Middle frontal gyrus (tissue), 1 donor: Measurements from ENCODE around the gene RLBP1.
"Not testable (repeated sequence)": the region's sequence is repeated elsewhere in the genome, so short reads cannot be mapped to it uniquely, and the experiment has no call there.

Experiments
- DNase-seq: peaks from one replicate; pipeline ENCODE4 v3.0.0-alpha.2; 2015; ENCODE audit warnings: low spot score; ENCODE audit errors: extremely low spot score

RLBP1 gene

DNA sequence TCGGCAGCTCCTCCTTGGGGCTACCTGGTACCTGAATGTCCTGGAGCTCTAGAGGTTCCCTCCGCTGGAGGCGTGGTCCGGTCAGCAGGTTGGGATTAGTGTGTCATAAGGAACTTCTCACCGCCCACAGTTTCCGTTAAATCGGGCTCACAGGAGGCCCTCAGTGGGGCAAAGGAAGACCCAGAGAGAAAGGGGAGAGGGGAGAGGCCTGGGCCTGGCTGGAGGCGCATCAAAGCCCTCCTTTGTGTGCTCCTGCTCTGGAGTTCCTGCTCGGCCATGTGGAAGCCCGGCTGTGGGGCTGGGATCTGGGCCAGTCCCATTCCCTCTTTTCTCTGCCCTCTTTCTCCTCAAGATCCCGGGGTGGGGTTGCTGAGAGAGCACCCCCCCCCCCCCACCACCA lies at the start of gene RLBP1:
RLBP1 (minus strand) TSS at position 37 of the 400 bp plus-strand sequence. CDS start 2,604 bp downstream, outside the sequence.
- no peak for DNase-seq

DNA sequence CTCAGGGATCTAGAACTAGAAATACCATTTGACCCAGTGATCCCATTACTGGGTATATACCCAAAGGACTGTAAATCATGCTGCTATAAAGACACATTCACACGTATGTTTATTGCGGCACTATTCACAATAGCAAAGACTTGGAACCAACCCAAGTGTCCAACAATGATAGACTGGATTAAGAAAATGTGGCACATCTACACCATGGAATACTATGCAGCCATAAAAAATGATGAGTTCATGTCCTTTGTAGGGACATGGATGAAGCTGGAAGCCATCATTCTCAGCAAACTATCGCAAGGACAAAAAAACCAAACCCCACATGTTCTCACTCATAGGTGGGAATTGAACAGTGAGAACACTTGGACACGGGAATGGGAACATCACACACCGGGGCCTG lies 28.8 kb upstream of the RLBP1 start:
- DNase-seq, result not testable (repeated sequence)

DNA sequence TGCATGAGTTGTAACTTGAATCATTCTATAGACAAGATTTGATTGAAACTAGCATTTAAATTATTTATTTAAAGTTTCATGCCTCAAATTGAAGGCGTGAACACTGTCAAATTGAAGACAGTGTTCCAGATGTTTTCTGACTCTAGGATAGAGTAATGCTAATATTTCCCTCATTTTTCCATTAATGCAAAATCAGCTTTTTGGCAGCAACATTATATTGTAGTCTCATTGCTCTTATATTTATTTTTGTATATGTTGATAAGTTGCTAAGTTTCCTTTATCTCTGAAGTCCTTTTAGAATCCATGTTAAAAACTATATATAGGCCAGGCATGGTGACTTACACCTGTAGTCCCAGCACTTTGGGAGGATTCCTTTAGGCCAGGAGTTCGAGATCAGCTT lies 27.2 kb upstream of the RLBP1 start:
- no peak for DNase-seq

DNA sequence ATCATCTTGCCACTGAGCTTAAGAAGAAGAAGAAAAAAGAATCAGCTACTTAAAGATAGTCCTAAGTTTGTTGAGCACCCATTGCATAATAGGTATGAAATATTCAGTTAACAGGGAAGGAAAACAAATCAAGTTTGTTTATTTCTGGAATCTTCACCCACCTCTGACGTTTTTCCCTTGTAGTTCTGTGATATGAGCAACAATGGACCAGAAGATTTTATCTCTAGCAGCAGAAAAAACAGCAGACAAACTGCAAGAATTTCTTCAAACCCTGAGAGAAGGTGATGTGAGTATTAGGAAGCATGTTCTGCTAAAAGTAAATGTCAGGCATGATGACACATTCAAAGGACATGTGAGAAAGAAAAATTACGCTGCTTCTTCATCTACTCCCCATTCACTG lies 26.1 kb upstream of the RLBP1 start:
- no peak for DNase-seq

DNA sequence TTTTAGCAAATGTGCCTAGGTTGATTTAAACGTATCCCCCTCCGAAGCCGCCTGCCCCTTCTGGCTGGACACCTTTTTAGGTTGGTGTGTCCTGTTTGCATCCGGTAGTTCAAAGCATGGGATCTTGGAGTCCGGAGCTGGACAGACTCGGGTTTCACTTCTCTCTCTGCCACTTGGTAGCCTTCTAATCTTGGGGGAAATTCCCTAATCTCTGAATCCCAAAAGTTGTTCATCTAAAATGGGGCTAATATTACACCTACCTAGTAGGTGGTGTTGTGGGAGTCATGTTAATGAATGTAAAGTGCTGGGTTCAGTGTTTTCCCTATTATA lies 23.2 kb upstream of the RLBP1 start:
- DNase-seq, result no peak

DNA sequence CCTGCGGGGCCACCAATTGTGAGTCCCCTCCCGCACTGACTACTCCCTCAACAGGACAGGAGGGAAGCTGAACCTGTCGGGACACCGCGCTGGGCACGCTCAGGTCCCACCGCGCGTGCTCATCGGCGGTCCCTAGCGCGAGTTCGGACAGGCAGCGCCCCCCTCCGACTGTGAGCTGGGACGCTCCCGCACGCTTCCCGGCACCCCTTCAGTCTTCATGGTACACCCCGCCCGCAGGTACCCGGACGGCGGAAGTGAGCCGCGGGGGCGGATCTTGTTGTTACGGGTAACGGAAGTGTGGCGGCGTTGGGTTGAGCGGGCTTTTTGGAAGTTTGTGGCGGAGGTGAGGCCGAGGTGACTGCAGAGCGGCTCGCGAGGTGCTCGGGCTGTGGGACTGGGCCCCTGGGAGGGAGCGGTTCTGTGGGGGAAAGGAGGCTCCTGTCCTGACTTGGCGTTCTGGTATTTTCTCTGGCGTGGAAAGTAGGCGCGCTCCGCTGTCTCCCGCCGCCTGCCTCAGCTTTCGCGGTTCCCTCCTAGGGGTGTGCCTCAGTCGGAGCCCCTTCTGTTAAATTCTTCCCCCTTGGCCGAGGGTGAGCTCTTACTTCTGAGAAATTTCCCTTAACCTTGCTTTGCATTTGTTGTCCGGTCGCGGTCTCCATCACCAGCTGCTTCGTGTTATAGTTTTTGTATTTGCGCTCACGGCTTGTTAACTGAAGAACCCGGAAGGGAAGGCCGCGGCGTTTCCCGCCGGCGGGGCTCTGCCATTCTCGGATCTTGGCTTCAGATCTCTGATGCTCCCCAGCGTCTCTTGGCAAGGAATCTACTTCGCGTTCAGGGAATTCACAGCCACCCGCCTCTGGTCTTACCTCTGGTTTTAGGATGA lies 22.6 kb upstream of the RLBP1 start, which contains the start of gene FANCI:
FANCI (plus strand) TSS at position 289 of the 883 bp plus-strand sequence. CDS start 3,669 bp downstream, outside the sequence.
- DNase-seq, result peak; percentile 89

DNA sequence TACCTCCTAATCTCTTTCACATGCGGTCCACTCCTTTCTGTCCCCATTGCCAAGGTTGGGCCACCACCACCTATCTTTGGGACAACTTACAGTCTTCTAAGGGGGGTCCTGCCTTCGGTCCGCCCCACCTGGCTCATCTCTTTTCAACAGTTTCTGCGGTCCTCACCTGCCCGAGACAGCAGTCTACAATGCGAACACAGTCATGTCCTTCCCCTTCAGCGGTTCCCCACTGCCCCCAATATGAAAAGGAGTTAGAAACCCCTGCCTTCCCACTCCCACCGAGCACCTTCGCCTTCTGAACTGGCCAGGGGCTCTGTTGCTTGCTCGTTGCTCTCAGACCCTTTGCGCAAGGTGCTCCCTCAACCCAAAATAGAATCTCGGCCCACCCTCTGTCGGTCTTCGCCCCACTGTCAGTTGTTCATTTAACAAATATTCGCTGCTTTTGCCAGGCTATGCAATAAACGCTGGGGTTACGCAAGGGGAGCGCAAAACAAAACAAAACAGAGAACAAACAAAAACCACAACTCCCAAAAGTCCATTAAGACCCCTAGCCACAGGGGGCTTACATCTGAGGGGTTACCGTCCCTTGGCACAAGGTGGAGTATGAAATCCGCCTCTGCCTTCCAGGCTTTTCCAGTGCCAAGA lies 21.8 kb upstream of the RLBP1 start:
- no peak for DNase-seq

DNA sequence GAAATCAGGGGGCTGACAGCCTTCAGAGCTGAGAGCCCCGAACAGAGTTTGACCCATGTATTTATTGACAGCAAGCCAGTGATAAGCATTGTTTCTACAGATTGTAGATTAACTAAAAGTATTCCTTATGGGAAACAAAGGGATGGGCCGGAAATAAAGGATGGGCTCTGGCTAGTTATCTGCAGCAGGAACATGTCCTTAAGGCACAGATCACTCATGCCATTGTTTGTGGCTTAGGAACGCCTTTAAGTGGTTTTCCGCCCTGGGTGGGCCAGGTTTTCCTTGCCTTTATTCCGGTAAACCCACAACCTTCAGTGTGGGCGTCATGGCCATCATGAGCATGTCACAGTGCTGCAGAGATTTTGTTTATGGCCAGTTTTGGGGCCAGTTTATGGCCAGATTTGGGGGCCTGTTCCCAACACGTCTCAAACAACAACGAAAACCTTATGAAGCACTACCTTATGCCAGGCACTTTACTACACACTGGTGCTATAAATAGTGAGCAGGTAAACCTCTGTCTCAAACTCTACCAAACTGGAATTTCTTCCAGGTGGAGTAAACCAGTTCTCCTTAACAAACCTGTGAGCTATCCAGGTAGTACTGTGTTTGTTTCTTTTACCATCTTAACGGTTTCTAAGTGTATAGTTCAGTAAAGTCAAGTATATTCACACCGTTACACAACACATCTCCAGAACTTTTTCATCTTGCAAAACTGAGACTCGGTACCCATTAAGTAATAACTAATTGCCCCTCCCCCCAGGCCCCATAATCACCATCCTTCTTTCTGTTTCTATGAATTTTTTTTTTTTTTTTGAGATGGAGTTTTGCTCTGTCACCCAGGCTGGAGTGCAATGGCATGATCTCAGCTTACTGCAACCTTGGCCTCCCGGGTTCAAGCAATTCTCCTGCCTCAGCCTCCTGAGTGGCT lies 18.8 kb upstream of the RLBP1 start:
- not testable (repeated sequence) for DNase-seq

DNA sequence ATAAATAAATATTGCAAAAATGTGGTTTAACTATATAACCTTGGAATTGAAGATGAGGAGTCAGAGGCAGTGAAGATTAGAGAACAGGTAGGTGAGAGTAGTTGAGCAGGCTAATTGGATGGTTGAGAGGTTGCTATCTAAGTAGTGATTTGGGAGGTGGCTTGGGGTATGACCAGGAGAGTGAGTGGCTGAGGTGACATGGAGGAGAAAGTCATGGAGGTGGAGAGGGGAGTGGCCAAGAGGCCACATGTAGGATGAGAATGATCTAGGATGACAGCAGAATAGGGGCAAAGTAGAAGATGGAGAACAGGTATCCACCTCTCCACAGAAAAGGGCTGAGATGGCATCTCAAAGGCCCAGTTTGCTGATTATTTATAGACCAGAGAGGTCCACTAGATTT lies 10.5 kb upstream of the RLBP1 start:
- DNase-seq, result no peak

DNA sequence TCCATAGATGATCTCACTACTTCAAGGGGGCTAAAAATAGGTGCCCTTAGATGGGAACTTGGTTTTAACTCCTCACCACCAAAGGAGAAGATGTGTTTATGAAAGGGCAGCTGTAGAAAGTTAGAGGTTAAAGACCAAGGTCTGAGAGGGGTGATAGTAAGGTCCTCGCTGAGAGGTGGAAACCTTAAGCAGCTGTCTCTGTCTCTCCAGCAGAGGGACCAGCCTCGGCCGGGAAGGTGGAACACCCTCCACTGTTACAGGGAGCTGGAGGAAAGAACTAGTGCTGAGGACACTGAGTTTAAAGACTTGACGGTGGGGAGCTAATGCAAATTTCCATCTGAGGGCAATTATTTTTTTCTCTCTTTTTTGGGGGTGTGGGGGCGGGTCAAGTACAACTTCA lies 8.9 kb upstream of the RLBP1 start:
- no peak for DNase-seq

DNA sequence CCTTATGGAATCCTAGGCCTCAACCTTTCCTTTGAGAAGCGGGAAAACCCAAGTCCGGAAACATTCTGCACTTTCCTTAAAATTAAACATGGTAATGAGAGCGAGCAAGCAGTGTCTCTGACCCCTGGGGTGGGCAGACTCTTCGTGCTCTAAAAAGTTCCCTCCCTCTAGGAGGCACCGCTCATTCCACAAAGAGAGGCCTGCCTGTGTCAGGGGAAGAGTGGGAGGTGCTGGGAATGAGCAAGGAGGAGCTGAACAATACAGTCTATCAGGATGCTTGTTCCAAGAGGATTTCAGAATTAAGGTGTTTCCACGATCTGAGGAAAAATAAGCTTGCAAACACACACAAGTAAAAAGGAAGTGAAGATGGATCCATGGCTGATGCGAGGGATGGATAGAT lies 6.0 kb upstream of the RLBP1 start:
- no peak for DNase-seq

DNA sequence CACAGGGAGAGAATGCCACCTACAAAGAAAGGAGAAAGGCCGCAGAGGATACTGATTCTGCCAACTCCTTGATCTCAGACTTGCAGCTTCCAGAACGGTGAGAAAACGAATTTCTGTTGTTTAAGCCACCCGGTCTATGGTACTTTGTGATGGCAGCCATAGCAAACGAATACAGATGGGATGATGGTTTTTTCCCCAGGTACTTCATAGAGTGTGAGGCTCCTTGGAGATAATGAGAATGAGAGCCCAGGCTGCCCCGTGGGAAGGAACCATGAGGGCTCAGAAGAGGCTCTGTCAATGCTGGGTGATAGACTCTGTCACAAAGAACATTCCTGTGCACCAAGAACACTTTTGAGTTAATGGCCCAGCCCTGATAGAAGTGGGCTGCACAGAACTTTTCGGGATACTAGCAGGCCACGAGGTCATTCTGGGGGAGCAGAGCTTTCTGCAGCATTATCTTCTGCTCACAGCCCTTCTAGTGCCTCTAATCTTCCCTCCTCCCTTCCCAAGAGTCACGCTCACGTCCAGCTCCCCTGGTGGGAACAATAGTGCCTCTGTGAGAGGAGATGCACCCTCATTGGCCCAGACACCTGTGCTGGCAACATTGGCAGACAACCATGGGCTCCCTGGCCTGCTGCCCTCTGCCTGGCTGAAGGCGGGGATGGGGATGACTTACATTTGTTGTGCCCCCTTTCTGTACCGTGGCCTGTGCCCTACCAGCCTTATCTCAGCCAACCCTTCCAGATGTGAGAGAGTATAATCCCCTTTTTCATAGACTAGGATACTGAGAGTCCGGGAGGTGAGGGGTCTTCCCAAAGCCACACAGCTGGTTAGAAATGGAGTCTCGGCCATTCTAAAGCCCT lies 5.2 kb upstream of the RLBP1 start:
- DNase-seq, result no peak

DNA sequence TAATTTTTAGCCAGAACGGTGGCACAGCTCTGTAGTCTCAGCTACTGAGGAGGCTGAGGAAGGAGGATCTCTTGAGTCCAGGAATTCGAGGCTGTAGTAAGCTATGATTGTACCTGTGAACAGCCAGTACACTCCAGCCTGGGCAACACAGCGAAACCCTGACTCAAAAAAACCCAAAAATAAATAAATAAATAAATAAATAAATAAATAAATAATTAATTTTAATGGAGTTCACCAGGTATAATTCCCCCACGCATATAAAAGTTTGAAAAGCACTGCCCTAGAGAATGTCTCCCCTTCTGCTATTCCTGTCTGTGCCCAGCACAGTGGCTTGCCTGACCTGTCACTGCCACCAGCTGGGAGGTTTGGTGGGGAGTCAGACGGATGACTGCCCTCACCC lies 4.2 kb upstream of the RLBP1 start:
- DNase-seq, result no peak

DNA sequence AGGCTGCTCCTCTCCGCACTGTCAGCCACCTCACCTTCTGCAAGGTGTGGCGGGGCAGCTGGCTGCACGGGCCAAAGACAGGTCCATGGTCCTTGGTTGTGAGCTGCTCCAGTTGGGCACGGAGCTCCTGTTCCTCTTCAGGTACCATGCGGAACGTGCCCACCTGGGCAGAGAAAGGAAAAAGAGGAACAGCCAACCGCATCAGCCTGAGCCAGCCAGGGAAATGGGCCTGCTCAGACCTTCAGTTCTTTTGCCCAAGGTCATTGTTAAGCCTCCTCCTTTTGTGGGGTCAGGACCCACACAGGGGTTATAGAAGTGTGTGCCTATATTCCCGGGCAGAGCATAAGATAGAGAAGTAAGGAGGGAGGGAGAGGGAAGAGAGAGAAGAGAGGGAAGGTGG lies 2.8 kb downstream of the RLBP1 start:
- no peak for DNase-seq

DNA sequence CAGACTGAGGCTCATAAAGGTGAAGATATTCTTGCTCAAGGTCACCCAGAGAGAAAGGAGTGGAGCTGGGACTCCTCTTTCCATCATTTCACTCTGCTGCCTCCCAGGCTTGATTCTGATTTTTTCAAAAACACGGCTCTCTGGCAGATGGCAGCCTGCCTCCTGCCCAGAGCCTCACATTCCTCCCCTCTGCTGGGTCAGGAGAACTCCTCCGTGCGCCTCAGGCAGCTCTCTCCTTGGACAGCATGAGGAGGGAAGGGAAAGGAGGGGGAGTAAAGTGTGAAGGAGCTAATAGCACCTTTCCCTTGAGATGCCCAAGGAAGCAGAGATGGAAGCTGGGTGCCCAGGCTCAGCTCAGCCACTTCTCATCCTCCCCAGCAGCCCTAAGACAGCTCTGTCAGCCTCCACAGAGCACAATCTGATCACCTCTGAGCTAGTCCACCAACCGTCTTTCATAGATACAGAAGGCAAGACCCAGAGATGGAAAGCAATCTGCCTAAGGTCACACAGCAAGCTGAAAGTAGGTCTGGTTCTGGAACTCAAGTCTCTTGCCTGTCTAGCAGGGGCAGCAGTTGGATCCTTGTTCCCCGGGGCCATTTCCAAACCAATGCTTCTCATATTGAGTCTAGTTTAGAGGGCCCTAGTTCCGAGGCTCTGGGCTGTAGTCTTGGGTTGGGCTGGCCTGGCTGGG lies 3.5 kb downstream of the RLBP1 start:
- DNase-seq, result no peak

DNA sequence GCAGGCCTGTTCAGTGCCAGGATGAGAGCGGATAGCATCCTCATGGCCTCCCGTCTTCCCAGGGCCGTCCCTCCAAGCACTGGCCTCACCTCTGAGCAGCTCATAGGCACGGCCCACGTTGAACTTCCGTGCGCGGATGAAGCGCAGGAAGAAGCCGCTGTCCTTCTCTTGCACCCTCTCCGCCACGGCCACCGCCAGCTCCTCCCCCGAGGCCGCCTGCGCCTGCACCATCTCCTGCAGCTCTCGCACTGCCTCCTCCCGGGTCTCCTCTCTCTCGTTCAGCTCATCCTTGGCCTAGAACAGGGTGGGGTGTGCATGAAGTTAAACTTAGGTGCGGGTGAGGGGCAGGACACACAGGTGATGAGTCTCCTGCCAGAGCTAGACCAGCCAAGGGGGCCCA lies 4.3 kb downstream of the RLBP1 start:
- no peak for DNase-seq

DNA sequence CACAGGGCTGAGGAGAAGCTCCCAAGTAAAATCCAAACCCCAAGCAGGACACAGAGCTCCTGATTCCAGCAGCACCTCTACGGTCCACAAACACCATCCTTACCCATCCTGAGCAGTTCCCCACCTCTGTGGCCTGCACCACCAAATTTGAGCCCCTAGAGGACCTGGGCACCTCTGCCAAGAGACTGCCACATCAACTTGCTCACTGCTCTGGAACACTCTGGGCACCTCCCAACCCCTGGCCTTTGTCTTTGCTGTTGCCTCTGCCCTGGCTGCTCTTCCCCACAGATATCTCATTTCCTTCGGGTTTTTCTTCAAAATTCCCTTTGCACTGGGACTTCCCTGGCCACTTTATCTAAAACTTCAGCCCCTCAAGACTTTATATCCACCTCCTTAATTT lies 5.8 kb downstream of the RLBP1 start:
- DNase-seq, result no peak

DNA sequence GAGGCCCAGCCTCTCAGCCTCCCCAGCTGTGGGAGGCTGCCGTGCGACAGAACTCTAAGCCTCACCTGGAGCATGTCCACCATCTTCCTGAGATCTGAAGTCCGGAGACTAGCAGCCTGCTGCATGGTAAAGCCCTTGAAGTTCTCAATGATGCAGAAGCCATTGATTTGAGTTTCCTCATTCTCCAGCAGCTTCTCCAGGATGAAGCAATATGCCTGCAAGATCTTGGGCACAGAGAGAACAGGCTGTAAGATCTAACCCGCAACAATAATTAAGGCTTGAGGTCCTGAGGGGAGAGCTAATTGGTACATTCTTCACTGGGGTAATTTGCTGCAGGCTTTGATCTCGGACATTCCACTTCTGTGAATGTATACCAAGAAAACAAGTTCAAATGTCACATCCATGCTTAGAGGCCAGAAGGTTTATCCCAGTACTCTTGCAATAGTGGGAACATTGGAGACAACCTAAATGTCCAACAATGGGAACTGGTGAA lies 9.7 kb downstream of the RLBP1 start:
- DNase-seq, result no peak

DNA sequence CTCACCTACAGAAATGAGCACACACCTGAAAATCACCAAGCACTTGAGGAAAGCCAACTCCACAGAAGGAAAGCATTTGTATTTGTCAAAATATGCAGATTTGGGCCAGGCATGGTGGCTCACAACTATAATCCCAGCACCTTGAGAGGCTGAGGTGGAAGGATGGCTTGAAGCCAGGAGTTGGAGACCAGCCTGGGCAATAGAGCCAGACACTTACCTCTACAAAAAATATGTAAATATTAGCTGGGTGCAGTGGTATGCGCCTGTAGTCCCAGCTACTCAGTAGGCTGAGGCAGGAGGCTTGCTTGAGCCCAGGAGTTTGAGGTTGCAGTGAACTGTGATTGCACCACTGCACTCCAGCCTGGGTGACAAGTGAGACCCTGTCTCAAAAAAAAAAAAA lies 12.3 kb downstream of the RLBP1 start:
- DNase-seq, result no peak

DNA sequence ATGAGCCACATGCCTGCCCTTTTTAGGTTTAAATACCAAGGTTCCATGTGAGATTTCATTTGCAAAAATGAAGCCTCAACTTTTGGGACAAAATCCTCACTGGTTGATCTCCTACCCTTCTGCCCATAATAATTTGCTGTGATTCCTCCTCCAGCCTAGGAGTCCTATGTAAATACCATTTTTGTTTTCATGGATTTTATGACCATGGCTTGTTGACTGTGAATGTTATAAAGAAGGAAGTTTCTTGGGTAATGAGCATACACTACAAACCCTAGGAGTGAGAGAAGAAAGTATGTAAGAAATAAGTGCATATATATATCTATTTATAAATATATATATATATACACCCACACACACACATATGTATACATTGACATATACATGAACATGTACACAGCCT lies 13.1 kb downstream of the RLBP1 start:
- DNase-seq, result no peak
